ENCODE data around the gene ICOS. TPM values are rescaled to one million over a fixed set of nuclear protein-coding genes. Genes with fewer than 3 reads are reported as not detected.

ICOS gene
- not detected in 2 replicates for total RNA-seq
- long read RNA-seq = 0 reads

GRCh38 chr2:203936535-203936934 is at the start of gene ICOS:
TSS of gene ICOS (plus strand) at chr2:203936763. CDS start at chr2:203936815, 52 bp downstream.
- DNase-seq (ENCODE audit: low spot score, unreplicated experiment) = no peak
- no peaks in the 10 kb centered on the region for H3K4me1 Mint-ChIP-seq (ENCODE audit: low read depth)
- TF ChIP-seq CTCF (IDR thresholded peaks at IDR 0.05; ENCODE audit: unreplicated experiment) = no peak
- H3K27ac Mint-ChIP-seq = no peak within 1 kb of the TSS
- H3K9me3 Mint-ChIP-seq (ENCODE audit: low read depth) = peaks cover 6% of the 10 kb centered on the region
- peaks cover 5% of the 10 kb centered on the region for H3K27me3 Mint-ChIP-seq
- no peak within 1 kb of the TSS for H3K4me3 Mint-ChIP-seq (ENCODE audit: low read depth)
- H3K36me3 Mint-ChIP-seq (ENCODE audit: insufficient read depth) = no peaks in the 10 kb centered on the region

GRCh38 chr2:203887677-203888076 is 48.9 kb upstream of the ICOS start:
- Mint-ChIP-seq H3K9me3 (ENCODE audit: low read depth) (peaks cover 4% of the 10 kb centered on the region), H3K27ac (no peak overlapping the region), H3K36me3 (ENCODE audit: insufficient read depth) (no peaks in the 10 kb centered on the region), H3K27me3 (no peaks in the 10 kb centered on the region), H3K4me1 (ENCODE audit: low read depth) (no peaks in the 10 kb centered on the region), H3K4me3 (ENCODE audit: low read depth) (no peak overlapping the region)
- TF ChIP-seq CTCF (IDR thresholded peaks at IDR 0.05; ENCODE audit: unreplicated experiment) = no peak
- no peak for DNase-seq (ENCODE audit: low spot score, unreplicated experiment)

GRCh38 chr2:203889542-203889941 is 47.0 kb upstream of the ICOS start:
- H3K36me3 Mint-ChIP-seq (ENCODE audit: insufficient read depth) = no peaks in the 10 kb centered on the region
- peaks cover 4% of the 10 kb centered on the region for H3K9me3 Mint-ChIP-seq (ENCODE audit: low read depth)
- TF ChIP-seq CTCF (IDR thresholded peaks at IDR 0.05; ENCODE audit: unreplicated experiment) = no peak
- peaks cover 3% of the 10 kb centered on the region for H3K27me3 Mint-ChIP-seq
- no peak for DNase-seq (ENCODE audit: low spot score, unreplicated experiment)
- H3K4me3 Mint-ChIP-seq (ENCODE audit: low read depth) = no peak overlapping the region
- no peak overlapping the region for H3K27ac Mint-ChIP-seq
- no peaks in the 10 kb centered on the region for H3K4me1 Mint-ChIP-seq (ENCODE audit: low read depth)

GRCh38 chr2:203889944-203890343 is 46.6 kb upstream of the ICOS start:
- no peak for TF ChIP-seq CTCF (IDR thresholded peaks at IDR 0.05; ENCODE audit: unreplicated experiment)
- no peaks in the 10 kb centered on the region for H3K4me1 Mint-ChIP-seq (ENCODE audit: low read depth)
- peaks cover 4% of the 10 kb centered on the region for H3K9me3 Mint-ChIP-seq (ENCODE audit: low read depth)
- peaks cover 3% of the 10 kb centered on the region for H3K27me3 Mint-ChIP-seq
- no peak overlapping the region for H3K27ac Mint-ChIP-seq
- H3K4me3 Mint-ChIP-seq (ENCODE audit: low read depth) = no peak overlapping the region
- DNase-seq (ENCODE audit: low spot score, unreplicated experiment) = no peak
- H3K36me3 Mint-ChIP-seq (ENCODE audit: insufficient read depth) = no peaks in the 10 kb centered on the region

GRCh38 chr2:203890733-203891132 is 45.8 kb upstream of the ICOS start:
- Mint-ChIP-seq H3K27ac (no peak overlapping the region), H3K9me3 (ENCODE audit: low read depth) (peaks cover 4% of the 10 kb centered on the region), H3K27me3 (peaks cover 3% of the 10 kb centered on the region), H3K4me1 (ENCODE audit: low read depth) (no peaks in the 10 kb centered on the region), H3K36me3 (ENCODE audit: insufficient read depth) (no peaks in the 10 kb centered on the region), H3K4me3 (ENCODE audit: low read depth) (no peak overlapping the region)
- no peak for DNase-seq (ENCODE audit: low spot score, unreplicated experiment)
- no peak for TF ChIP-seq CTCF (IDR thresholded peaks at IDR 0.05; ENCODE audit: unreplicated experiment)

Measured in progenitor cell of endocrine pancreas (in vitro differentiated cells).